ENCODE data around the gene TAF1B. TPM values are rescaled to one million over a fixed set of nuclear protein-coding genes. Genes with fewer than 3 reads are reported as not detected.

The TAF1B gene
- total RNA-seq, 1 donor = 41.3 TPM

- Histone ChIP-seq H3K4me2 (ENCODE audit: insufficient read depth, low read length) (peak overlapping the region; percentile 50), H3K4me3 (ENCODE audit: insufficient read depth, low read length) (no peak overlapping the region), H3K9me3 (ENCODE audit: low read depth, low read length) (no peaks in the 10 kb centered on the region), H3K79me2 (ENCODE audit: insufficient read depth, low read length) (no peaks in the 10 kb centered on the region), H3K27me3 (ENCODE audit: insufficient read depth, low read length) (no peaks in the 10 kb centered on the region), H3K27ac (ENCODE audit: low read depth, low read length) (peak overlapping the region; percentile 59), H4K20me1 (ENCODE audit: insufficient read depth, low read length) (no peaks in the 10 kb centered on the region), H3K36me3 (ENCODE audit: insufficient read depth, low read length) (no peaks in the 10 kb centered on the region), H3K4me1 (ENCODE audit: insufficient read depth, low read length) (peaks cover 74% of the 10 kb centered on the region), H2AFZ (ENCODE audit: low read length) (no peak overlapping the region)
- no peak for TF ChIP-seq CTCF (IDR thresholded peaks at IDR 0.05; ENCODE audit: extremely low read depth, low read depth, low read length)
- no peak for DNase-seq (ENCODE audit: insufficient read length, low spot score, missing footprints)
Measured at GRCh38 chr2:9980520-9980919, 137.2 kb downstream of the TAF1B start.

GRCh38 chr2:9981655-9982054, 138.4 kb downstream of the TAF1B start:
- peaks cover 64% of the 10 kb centered on the region for H3K4me1 ChIP-seq (ENCODE audit: insufficient read depth, low read length)
- DNase-seq (ENCODE audit: insufficient read length, low spot score, missing footprints) = no peak
- H4K20me1 ChIP-seq (ENCODE audit: insufficient read depth, low read length) = no peaks in the 10 kb centered on the region
- H3K27ac ChIP-seq (ENCODE audit: low read depth, low read length) = peak overlapping the region; percentile 59
- no peaks in the 10 kb centered on the region for H3K36me3 ChIP-seq (ENCODE audit: insufficient read depth, low read length)
- H3K9me3 ChIP-seq (ENCODE audit: low read depth, low read length) = no peaks in the 10 kb centered on the region
- no peak overlapping the region for H3K4me2 ChIP-seq (ENCODE audit: insufficient read depth, low read length)
- TF ChIP-seq CTCF (IDR thresholded peaks at IDR 0.05; ENCODE audit: extremely low read depth, low read depth, low read length) = no peak
- H2AFZ ChIP-seq (ENCODE audit: low read length) = no peak overlapping the region
- no peaks in the 10 kb centered on the region for H3K79me2 ChIP-seq (ENCODE audit: insufficient read depth, low read length)
- no peaks in the 10 kb centered on the region for H3K27me3 ChIP-seq (ENCODE audit: insufficient read depth, low read length)
- H3K4me3 ChIP-seq (ENCODE audit: insufficient read depth, low read length) = no peak overlapping the region

- Histone ChIP-seq H3K4me3 (ENCODE audit: insufficient read depth, low read length) (no peak overlapping the region), H3K4me2 (ENCODE audit: insufficient read depth, low read length) (peak overlapping the region; percentile 43), H3K27ac (ENCODE audit: low read depth, low read length) (peak overlapping the region; percentile 59), H3K27me3 (ENCODE audit: insufficient read depth, low read length) (no peaks in the 10 kb centered on the region), H4K20me1 (ENCODE audit: insufficient read depth, low read length) (no peaks in the 10 kb centered on the region), H3K36me3 (ENCODE audit: insufficient read depth, low read length) (no peaks in the 10 kb centered on the region), H3K9me3 (ENCODE audit: low read depth, low read length) (no peaks in the 10 kb centered on the region), H3K4me1 (ENCODE audit: insufficient read depth, low read length) (peaks cover 63% of the 10 kb centered on the region), H3K79me2 (ENCODE audit: insufficient read depth, low read length) (no peaks in the 10 kb centered on the region), H2AFZ (ENCODE audit: low read length) (no peak overlapping the region)
- DNase-seq (ENCODE audit: insufficient read length, low spot score, missing footprints) = peak; percentile 82
- no peak for TF ChIP-seq CTCF (IDR thresholded peaks at IDR 0.05; ENCODE audit: extremely low read depth, low read depth, low read length)
Measured at GRCh38 chr2:9982248-9982647, 139.0 kb downstream of the TAF1B start.

- no peak for DNase-seq (ENCODE audit: insufficient read length, low spot score, missing footprints)
- Histone ChIP-seq H4K20me1 (ENCODE audit: insufficient read depth, low read length) (no peaks in the 10 kb centered on the region), H3K27me3 (ENCODE audit: insufficient read depth, low read length) (no peaks in the 10 kb centered on the region), H3K4me3 (ENCODE audit: insufficient read depth, low read length) (no peak overlapping the region), H3K79me2 (ENCODE audit: insufficient read depth, low read length) (no peaks in the 10 kb centered on the region), H3K27ac (ENCODE audit: low read depth, low read length) (peak overlapping the region; percentile 59), H2AFZ (ENCODE audit: low read length) (no peak overlapping the region), H3K4me2 (ENCODE audit: insufficient read depth, low read length) (no peak overlapping the region), H3K9me3 (ENCODE audit: low read depth, low read length) (no peaks in the 10 kb centered on the region), H3K36me3 (ENCODE audit: insufficient read depth, low read length) (no peaks in the 10 kb centered on the region), H3K4me1 (ENCODE audit: insufficient read depth, low read length) (peaks cover 63% of the 10 kb centered on the region)
- TF ChIP-seq CTCF (IDR thresholded peaks at IDR 0.05; ENCODE audit: extremely low read depth, low read depth, low read length) = no peak
Measured at GRCh38 chr2:9982891-9983290, 139.6 kb downstream of the TAF1B start.

All from osteoblast (primary cell).